HG03571 (cell line): ENCODE data around the gene ZNF804A.

Source experiments
- ATAC-seq: cut with Tn5 transposase; IDR thresholded peaks from one replicate; pipeline ENCODE4 v1.9.1; 2021; ENCODE audit not compliant: unreplicated experiment

The ZNF804A gene

DNA sequence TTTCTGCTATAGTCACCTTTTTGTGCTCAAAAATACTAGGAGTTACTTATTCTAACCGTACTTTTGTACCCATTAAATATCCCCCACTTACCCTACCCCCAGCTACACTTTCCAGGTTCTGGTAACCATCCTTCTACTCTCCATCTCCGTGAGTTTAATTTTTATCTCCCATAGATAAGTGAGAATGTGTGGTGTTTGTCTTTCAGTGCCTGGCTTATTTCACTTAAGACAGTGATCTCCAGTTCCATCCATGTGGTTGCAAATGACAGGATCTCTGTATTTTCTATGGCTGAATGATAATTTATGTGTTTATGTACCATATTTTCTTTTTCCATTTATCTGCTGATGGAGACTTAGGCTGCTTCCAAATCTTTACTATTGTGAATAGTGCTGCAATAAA, 323.3 kb downstream of the ZNF804A start:
- ATAC-seq, result no peak

DNA sequence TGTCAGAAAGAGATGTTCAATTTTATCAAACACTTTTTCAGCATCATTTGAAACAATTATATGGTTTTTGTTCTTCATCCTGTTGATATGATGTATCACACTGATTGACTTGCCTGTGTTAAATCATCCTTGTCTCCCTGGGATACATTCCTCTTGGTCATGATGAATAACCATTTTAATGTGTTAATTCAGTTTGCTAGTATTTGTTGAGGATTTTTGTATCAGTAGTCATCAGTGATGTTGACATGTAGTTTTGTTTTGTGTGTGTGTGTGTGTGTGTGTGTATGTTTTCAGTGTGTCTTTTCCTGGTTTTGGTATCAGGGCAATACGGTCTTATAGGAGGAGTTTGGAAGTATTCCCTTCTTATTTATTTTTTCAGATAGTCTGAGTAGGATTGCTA, 325.4 kb downstream of the ZNF804A start:
- no peak for ATAC-seq

DNA sequence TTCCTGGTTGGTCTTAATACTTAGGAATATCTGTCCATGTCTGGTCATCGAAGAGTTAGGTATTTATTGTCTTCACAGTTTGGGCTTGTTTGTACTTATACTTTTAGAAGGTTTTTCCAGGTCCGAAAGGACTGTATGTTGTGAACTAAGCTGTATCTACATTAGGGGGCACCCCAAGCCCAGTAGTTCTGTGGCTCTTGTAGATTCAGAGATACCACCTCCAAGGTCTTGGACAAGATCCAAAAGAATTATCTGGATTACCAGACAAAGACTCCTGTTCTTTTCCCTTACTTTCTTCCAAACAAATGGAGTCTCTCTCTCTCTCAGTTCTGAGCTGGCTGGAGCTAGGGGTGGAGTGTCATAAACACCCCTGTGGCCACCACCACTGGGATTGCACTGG, 328.7 kb downstream of the ZNF804A start:
- no peak for ATAC-seq

DNA sequence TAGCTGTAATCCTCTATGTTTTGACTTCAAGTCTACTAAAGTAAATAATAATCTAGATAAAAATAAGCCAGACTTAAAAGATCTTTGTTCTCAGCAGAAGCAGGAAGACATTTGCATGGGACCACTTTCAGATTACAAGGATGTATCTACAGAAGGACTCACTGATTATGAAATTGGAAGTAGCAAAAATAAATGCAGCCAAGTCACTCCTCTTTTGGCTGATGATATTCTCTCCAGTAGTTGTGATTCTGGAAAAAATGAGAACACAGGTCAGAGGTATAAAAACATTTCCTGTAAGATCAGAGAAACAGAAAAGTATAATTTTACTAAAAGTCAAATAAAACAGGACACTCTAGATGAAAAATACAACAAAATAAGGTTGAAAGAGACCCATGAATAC, 338.4 kb downstream of the ZNF804A start:
- ATAC-seq, result no peak

DNA sequence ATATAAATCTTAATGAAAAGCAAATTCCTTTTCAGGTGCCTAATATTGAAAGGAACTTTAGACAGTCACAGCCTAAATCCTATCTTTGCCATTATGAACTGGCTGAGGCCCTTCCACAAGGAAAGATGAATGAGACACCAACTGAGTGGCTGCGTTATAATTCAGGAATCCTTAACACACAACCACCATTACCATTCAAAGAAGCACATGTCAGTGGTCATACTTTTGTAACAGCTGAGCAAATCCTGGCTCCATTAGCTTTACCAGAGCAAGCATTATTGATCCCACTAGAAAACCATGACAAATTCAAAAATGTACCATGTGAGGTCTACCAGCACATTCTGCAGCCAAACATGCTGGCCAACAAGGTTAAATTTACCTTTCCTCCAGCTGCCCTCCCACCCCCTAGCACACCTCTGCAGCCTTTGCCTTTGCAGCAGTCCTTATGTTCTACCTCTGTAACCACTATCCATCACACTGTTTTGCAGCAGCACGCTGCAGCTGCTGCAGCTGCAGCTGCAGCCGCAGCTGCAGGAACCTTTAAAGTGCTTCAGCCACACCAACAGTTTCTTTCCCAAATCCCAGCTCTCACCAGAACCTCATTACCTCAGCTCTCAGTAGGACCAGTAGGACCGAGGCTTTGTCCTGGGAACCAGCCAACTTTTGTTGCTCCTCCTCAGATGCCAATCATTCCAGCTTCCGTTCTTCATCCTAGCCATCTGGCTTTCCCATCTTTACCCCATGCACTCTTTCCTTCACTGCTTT, 340.1 kb downstream of the ZNF804A start:
- ATAC-seq, result no peak

DNA sequence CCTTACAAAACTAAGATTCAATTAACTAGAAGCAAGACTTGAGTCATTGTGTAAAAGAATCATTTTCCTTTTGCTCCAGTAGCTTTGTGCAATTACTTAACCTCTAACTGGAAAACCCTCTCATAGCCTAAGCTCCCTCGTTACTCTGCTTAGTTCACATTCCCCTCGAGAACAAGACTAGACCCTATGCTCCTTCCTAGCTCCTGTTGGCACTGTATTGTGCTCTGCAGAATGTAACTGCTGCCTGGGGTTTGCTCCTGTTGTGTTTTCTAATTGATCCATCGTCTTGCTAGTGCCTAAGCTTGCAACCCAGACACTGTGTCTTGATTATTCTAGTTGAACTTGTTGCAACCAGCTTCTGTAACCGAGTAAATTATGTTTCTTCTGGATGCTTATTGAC, 347.0 kb downstream of the ZNF804A start:
- no peak for ATAC-seq

DNA sequence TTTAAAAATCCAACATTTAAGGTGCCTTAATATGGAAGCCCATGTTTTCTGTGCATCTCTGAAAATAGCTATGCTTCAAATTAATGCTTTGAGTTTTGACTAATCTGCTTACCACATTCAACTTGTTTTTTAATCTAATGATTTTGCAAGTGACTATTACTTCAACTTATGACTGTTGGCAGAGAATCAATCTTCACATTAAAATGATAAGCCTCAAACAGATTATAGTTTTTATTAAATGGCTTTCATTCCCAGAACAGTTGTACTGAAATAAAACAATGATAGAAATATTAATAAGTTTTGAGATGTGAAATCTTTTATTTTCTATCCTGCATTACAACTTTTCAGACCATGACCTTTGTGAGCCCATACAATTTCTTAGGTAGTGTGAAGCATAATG, 347.5 kb downstream of the ZNF804A start:
- no peak for ATAC-seq

DNA sequence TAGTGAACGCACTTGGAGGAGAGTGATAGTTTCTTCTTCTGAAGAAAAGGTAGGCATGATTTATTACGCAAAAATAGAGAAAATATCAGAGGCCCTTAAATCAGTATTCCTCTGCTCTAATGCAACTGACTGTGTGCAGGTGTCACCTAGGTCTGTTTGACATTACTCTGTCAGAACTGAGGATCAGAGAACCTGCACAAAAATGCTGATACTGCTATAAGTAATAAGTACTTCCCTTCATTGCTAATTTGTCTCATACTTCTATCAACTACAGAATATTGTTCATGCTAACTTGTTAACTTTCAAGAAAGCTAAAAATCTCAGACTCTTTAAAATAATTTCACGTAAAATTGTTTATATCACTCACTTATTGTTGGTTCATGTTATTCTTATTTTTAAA, 358.5 kb downstream of the ZNF804A start:
- ATAC-seq, result no peak

DNA sequence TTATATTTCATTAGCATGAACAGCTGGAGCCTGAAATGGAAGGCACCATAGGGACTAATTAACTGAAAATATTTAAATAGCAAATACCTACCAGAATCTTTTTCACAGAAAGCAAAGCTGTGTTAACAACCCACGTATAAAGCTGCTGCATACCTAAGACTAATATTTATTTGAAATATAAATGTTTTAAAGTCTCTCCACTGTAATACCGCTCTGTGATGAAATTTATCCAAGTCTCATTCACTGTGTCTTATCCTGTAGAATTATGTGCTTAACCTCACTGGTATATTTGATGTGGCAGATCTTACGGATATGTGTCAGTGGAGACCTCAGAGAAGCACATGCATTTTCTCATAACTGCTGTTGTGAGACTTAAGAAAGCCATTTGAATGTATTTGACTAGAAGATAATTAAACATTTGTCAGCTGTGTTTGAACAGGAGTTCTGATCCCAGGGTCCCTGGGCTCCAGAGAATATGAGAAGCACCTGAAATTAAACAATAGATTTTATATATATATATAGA, 373.3 kb downstream of the ZNF804A start:
- no peak for ATAC-seq
